Measurements from ENCODE around the gene RPTOR. TPM values are rescaled to one million over a fixed set of nuclear protein-coding genes. Genes with fewer than 3 reads are reported as not detected.
"Not testable (repeated sequence)": the region's sequence is repeated elsewhere in the genome, so short reads cannot be mapped to it uniquely, and the experiment has no call there.

Gene RPTOR
- total RNA-seq, 2 experiments from 2014 or later = 48.7 to 58.2 TPM

DNA sequence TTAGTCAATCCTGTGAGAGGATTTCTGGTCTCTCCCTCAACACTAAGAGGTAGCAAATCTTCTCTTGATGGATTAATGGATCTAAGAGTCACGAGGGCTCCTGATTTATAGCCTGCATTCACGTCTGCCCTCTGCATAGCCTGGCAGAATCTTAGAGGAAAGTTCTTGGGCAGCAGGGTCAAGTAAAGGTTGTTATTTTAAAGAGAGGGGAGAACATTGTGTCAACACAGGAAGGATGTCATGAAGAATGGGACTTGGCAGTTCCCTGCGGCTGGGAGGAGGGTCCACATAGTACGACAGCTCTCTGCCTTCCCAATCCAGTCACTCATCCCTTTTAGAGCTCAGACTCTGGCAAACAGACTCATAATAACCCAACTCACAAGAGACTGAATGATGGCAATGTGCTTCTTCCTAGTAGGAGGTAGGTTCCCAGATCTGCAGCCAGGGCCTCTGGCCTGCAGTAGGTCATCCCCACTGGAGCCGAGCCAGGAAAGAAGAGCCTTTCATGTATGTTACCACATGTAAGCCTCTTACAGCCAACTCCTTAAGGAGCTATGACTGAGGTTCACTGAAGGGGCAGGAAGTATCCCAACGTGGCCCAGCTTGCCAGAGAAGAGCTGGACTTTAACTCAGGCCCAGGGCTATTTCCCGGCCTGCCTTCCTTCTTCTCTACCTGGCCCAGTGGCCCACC, 25.4 kb upstream of the RPTOR start:
- H3K4me1 Mint-ChIP-seq = no peaks in the 10 kb centered on the region
- POLR2A ChIA-PET = no interaction called here
- no peak overlapping the region for H3K27ac Mint-ChIP-seq
- no peak overlapping the region for H3K4me3 Mint-ChIP-seq
- H3K27me3 Mint-ChIP-seq = peaks cover 5% of the 10 kb centered on the region
- DNase-seq = no peak
- no peaks in the 10 kb centered on the region for H3K9me3 Mint-ChIP-seq
- no peaks in the 10 kb centered on the region for H3K36me3 Mint-ChIP-seq (ENCODE audit: low read depth)
- CTCF ChIA-PET = no interaction called here

DNA sequence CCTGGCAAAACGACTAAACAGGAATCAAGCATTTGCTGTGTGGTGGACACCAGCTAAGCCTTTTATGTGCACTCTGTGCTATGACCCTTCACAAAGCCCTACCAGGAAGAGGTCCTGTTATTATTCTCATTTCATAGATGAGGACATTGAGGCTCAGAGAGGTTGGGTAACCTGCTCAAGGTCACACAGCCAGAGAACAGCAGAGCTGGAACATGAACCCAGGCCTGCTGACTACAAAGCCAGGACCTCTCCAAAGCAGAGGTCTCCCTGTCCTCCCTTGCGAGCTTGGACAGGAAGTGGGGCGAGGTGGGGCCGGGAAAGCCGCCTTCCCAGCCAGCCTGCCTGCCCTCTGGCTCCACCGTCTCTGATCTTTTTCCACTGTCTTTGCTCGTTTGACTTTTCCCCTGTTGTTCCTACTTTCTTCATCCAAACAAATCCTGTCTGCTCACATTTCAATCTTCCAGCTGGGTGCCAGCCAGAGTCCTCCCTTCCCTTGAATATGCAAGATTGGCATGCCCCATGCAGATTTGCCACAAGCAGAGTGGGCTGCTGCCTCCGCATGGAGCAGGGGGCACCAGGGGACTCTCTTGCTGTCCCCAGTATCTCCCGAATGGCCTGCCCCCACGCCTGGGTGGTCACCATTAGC, 23.7 kb upstream of the RPTOR start:
- no peaks in the 10 kb centered on the region for H3K4me1 Mint-ChIP-seq
- ChIA-PET POLR2A (no interaction called here), CTCF (interaction anchor here (1.2 to 1.6 kb wide), 2 partner anchors 7 to 13 kb away, joined by 3 to 4 read pairs; no protein-coding TSS in a partner anchor)
- H3K9me3 Mint-ChIP-seq = no peaks in the 10 kb centered on the region
- peaks cover 7% of the 10 kb centered on the region for H3K27me3 Mint-ChIP-seq
- no peaks in the 10 kb centered on the region for H3K36me3 Mint-ChIP-seq (ENCODE audit: low read depth)
- DNase-seq = no peak
- no peak overlapping the region for H3K27ac Mint-ChIP-seq
- no peak overlapping the region for H3K4me3 Mint-ChIP-seq

DNA sequence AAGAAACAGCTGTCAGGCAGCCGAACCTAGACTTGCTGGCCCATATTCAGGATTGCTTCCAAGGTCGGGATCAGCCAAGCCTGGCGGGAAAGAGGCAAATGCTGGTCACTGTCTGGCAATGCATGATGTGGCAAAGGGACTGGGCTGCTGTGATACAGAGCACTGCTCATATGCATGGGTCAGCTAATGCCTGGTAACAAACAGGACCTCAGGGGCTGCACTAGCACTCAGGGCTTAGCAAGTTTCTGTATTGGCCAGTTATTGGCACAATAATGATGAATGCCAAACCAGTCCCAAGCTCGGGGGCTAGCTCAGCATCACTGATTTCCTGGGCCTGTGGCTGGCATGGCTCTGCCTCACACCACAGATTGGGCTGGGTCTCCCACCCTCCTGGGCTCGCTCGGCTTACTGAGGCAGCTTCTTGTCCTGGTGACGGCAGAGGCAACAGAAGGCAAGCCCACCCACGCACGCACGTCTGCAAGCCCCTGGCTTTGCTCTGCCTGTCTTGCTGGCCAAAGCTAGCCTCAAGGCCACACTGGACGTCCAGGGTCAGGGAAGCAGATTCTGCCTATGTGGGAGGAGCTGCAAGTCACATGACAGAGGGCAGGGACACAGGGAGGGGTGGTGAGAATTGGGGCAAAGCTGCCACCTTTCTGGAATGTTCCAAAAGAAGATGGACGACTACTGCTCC, 21.4 kb upstream of the RPTOR start:
- POLR2A ChIA-PET = no interaction called here
- Mint-ChIP-seq H3K4me3 (no peak overlapping the region), H3K27ac (no peak overlapping the region), H3K4me1 (no peaks in the 10 kb centered on the region), H3K27me3 (peaks cover 14% of the 10 kb centered on the region), H3K36me3 (ENCODE audit: low read depth) (no peaks in the 10 kb centered on the region), H3K9me3 (no peaks in the 10 kb centered on the region)
- no peak for DNase-seq
- CTCF ChIA-PET = interaction anchor here (0.8 to 1.1 kb wide), 2 partner anchors 9 to 16 kb away, joined by 3 to 4 read pairs; no protein-coding TSS in a partner anchor

DNA sequence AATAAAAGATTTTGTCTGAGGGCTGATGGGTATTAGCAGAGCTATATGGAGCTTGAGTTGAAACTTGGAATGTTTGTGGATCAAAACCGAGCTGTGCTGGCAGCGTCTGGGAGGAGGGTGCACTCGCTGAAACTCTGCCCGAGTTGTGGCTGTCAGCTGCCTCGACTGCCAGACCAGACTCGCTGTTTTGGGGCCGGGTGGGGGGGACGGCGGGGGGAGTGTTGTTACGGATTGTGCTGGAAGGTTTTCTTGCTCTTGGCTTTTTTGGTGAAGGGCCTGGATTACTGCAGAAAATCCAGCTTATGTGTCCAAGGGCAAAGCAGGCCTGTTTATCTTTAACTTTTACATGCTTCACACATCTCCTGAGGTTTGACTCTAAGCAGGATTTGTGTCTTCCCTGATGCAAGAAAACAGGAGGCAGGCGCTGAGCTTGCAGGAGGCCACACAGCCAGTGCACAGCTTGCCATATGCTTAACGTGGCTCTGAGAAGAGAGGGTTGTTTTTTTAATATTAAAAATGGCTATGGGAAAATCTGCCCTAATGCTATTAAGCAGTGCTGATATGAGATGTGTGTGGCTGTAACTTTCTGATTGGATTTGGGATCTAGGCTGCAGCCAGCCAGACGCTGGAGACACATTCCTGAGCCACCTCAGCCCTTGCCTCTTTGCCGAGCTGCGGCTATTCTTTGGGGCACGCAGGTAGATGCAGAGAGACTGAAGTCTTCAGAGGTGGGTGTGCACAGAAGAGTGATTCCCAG, 20.5 kb upstream of the RPTOR start:
- Mint-ChIP-seq H3K9me3 (no peaks in the 10 kb centered on the region), H3K27me3 (peaks cover 12% of the 10 kb centered on the region), H3K27ac (no peak overlapping the region), H3K4me1 (no peaks in the 10 kb centered on the region), H3K4me3 (no peak overlapping the region), H3K36me3 (ENCODE audit: low read depth) (no peaks in the 10 kb centered on the region)
- CTCF ChIA-PET = interaction anchor here (0.6 to 1.6 kb wide), 2 partner anchors 21 to 162 kb away, joined by 3 to 4 read pairs; partner anchors contain the start of gene RPTOR
- POLR2A ChIA-PET = no interaction called here
- DNase-seq = no peak

DNA sequence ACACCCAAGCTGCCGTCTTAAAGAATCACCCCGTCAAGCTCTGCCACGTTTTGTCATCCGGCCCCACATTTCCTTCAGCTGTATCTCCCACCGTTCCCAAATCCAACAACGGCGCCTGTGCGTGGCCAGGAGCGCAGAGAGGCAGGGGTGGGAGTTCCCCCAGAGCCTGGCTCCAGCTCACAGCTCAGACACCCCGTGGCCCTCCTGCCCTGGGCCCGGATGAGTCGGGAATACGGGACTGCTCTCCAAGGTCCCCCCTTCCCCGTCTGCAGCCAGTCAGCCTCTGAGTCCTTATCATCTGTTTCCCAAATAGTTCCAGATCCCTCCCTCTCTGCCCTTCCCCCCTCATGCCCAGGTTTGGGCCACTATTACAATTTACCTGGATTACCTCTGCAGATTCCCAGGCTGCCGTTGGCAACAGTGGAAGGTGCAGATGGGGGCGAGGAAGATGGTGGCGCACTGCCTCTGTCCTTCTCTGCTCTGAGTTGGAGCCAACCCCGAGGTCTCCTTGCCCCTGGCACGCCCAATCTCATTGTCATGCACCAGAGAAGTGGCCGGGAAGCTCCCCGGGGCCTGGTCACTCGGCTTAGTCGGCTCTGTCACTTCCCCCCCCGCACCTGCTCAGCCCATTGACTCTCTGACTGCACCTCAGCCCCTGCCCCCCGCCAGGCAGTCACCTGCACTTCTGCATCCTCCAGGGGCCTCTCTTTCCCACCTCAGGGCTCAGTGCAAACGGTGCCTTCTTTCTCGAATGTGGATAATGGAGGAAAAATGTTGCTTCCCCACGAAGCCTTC, 18.3 kb upstream of the RPTOR start:
- H3K27me3 Mint-ChIP-seq = peaks cover 10% of the 10 kb centered on the region
- no peaks in the 10 kb centered on the region for H3K4me1 Mint-ChIP-seq
- no peak overlapping the region for H3K27ac Mint-ChIP-seq
- ChIA-PET POLR2A (interaction anchor here (0.6 kb wide), 1 partner anchor 34 kb away, joined by 3 read pairs; no protein-coding TSS in a partner anchor), CTCF (interaction anchor here (0.9 to 1.1 kb wide), 2 partner anchors 18 to 32 kb away, joined by 3 read pairs; no protein-coding TSS in a partner anchor)
- DNase-seq = no peak
- no peaks in the 10 kb centered on the region for H3K36me3 Mint-ChIP-seq (ENCODE audit: low read depth)
- H3K4me3 Mint-ChIP-seq = no peak overlapping the region
- H3K9me3 Mint-ChIP-seq = no peaks in the 10 kb centered on the region

DNA sequence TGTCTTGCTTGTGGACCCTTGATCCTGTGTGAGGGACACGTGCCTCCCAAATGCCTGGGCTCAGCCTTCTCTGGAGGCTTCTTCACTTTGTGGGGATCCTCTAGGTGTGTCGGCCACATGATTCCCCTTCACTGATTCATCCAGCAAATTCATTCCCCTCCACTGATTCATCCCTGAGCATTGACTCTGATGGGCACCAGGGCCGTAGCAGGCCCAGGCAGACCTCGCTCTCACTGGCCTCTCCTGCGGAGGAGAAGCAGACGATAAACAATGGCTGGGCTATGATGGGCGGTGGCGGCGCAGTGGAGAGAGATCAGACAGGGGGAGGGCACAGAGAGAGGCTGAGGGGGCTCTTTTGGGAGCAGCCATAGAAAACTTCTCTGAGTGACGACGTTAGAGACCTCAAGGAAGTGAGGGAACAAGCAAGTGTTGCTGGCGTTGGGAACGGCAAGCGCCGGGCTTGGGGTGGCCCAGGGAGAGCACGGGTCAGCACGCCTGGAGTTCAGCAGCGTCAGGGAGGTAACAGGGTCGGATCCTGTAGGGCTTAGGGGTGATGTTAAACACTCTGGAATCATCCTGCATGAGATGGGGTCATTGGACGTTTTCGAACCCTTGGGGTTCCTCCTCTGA, 17.5 kb upstream of the RPTOR start:
- no peak for DNase-seq
- Mint-ChIP-seq H3K27me3 (peaks cover 10% of the 10 kb centered on the region), H3K27ac (no peak overlapping the region), H3K9me3 (no peaks in the 10 kb centered on the region), H3K4me3 (no peak overlapping the region), H3K4me1 (no peaks in the 10 kb centered on the region), H3K36me3 (ENCODE audit: low read depth) (no peaks in the 10 kb centered on the region)
- ChIA-PET POLR2A (no interaction called here), CTCF (no interaction called here)

DNA sequence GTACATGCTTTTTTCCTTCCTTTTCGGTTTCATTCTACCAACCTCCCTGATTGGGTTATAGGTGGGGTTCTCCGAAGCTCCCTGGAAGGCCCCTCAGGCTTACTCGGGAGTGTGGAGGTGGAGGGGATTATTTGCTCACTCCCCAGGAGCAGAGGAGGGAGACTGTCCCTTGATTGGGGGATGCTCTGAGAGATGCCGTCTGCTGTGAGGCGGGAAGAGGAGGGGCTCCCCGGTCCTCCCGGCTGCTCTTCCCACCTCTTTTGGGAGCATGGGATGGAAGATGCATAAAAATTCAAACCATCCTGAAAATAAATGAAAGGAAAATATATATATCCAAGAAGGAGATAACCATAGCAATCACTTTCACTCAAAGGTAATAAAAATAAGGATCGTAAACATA, 16.1 kb upstream of the RPTOR start:
- Mint-ChIP-seq H3K4me3 (no peak overlapping the region), H3K27me3 (peaks cover 10% of the 10 kb centered on the region), H3K36me3 (ENCODE audit: low read depth) (no peaks in the 10 kb centered on the region), H3K27ac (no peak overlapping the region), H3K9me3 (no peaks in the 10 kb centered on the region), H3K4me1 (no peaks in the 10 kb centered on the region)
- CTCF ChIA-PET = no interaction called here
- no peak for DNase-seq
- POLR2A ChIA-PET = no interaction called here

DNA sequence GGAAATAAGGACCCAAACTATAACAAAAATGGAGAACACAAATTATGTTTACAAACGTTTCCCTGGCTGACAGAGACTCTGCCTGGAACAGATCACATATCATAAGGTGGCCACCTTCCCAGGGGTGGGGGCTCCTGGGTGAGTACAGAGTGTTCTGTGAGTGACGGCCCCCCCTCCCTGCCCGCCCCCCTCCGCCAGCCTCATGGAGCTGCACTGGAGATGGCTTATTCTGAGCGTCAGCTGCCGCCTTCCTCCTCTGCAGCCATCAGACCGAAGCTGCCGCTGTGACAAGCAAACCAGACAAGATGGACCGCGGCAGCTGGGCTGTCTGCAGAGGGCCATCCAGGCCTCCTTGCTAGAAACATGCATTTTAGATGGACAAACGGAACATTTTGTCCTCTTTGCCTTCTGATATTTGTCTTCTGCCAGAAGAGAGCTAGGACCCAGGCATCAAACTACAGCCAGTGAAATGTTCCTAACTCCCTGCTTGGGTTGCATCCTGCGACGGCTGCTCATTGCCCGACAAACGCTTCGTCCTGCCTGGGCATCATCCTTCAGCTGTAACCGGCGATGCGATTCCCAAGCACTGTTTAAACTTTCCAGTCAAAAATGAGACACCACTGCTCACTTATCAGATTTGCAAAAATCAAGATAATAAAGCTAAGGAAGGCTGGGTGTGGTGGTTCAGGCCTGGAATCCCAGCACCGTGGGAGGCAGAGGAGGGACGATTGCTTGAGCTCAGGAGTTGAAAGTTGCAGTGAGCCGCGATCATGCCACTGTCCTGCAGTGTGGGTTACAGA, 15.3 kb upstream of the RPTOR start:
- ChIA-PET POLR2A (no interaction called here), CTCF (interaction anchor here (2.2 kb wide), 1 partner anchor 11 kb away, joined by 8 read pairs; no protein-coding TSS in a partner anchor)
- Mint-ChIP-seq H3K4me1 (no peaks in the 10 kb centered on the region), H3K27ac (no peak overlapping the region), H3K9me3 (no peaks in the 10 kb centered on the region), H3K36me3 (ENCODE audit: low read depth) (no peaks in the 10 kb centered on the region), H3K4me3 (no peak overlapping the region), H3K27me3 (peaks cover 10% of the 10 kb centered on the region)
- no peak for DNase-seq

DNA sequence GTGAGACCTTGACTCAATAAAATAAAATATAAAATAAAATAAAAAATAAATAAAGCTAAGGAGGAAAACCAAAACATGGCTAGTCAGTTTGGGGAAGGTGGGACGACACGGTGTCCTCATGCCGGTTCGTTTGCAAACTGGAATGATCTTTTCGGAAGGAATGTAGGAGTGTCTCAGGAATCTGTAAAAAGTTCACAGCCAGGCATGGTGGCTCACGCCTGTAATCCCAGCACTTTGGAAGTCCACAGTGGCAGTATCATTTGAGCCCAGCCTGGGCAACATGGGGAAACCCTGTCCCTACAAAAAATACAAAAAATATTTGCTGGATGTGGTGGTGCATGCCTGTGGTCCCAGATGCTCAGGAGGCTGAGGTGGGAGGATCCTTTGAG, 14.7 kb upstream of the RPTOR start:
- DNase-seq = no peak
- POLR2A ChIA-PET = no interaction called here
- Mint-ChIP-seq H3K4me3 (no peak overlapping the region), H3K4me1 (no peaks in the 10 kb centered on the region), H3K27me3 (peaks cover 8% of the 10 kb centered on the region), H3K27ac (no peak overlapping the region), H3K9me3 (no peaks in the 10 kb centered on the region), H3K36me3 (ENCODE audit: low read depth) (no peaks in the 10 kb centered on the region)
- CTCF ChIA-PET = interaction anchor here (0.6 to 2.2 kb wide), 3 partner anchors 11 to 808 kb away, joined by 3 to 8 read pairs (median 3); no protein-coding TSS in a partner anchor

DNA sequence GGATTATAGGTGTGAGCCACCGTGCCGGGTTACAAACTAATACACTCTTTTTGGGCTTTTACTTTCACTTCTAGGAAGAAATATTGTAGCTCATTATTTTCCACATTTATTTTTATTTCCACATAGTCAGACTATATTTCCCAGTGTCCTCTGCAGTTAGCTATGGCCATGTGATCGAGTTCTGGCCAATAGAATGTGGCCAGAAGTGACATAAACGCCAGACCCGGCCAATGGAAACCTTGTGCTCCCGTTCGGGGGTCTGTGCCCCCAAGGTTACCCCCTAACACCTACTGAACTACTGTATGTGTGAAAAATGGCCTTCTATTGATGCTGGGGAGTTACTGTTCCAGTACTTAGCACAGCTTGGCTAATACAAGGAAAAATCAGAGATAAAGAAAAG, 13.2 kb upstream of the RPTOR start:
- peaks cover 8% of the 10 kb centered on the region for H3K27me3 Mint-ChIP-seq
- no peaks in the 10 kb centered on the region for H3K4me1 Mint-ChIP-seq
- no peak for DNase-seq
- no peaks in the 10 kb centered on the region for H3K36me3 Mint-ChIP-seq (ENCODE audit: low read depth)
- no peaks in the 10 kb centered on the region for H3K9me3 Mint-ChIP-seq
- H3K4me3 Mint-ChIP-seq = no peak overlapping the region
- no peak overlapping the region for H3K27ac Mint-ChIP-seq
- ChIA-PET CTCF (interaction anchor here (0.6 to 2.2 kb wide), 4 partner anchors 9 to 699 kb away, joined by 3 to 8 read pairs (median 3); no protein-coding TSS in a partner anchor), POLR2A (no interaction called here)

DNA sequence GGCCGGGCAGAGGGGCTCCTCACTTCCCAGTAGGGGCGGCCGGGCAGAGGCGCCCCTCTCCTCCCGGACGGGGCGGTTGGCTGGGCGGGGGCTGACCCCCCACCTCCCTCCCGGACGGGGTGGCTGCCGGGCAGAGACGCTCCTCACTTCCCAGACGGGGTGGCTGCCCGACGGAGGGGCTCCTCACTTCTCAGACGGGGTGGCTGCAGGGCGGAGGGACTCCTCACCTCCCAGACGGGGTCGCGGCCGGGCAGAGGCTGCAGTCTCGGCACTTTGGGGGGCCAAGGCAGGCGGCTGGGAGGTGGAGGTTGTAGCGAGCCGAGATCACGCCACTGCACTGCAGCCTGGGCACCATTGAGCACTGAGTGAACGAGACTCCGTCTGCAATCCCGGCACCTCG, 7.3 kb upstream of the RPTOR start:
- CTCF ChIA-PET; H3K27ac Mint-ChIP-seq; H3K4me3 Mint-ChIP-seq; DNase-seq; H3K36me3 Mint-ChIP-seq (ENCODE audit: low read depth); H3K4me1 Mint-ChIP-seq; H3K9me3 Mint-ChIP-seq; POLR2A ChIA-PET: not testable (repeated sequence)
- peaks cover 12% of the 10 kb centered on the region for H3K27me3 Mint-ChIP-seq

All from activated CD4-positive, alpha-beta T cell treated with anti-CD3 and anti-CD28 coated beads, Interleukin-2, amount 10 ng/mL, durations not matched to agents 7 days and 5 days (primary cell).